Mucosa of stomach (tissue), 1 donor: ENCODE data around the gene UBA6.

Experiments
- H3K27me3 ChIP-seq: one replicate; pipeline ENCODE4 v1.7.0; 2013; ENCODE audit warnings: mild to moderate bottlenecking, low read length; ENCODE audit not compliant: control insufficient read depth, insufficient read depth
- H3K36me3 ChIP-seq: one replicate; pipeline ENCODE4 v1.7.0; 2013; ENCODE audit warnings: low read length; ENCODE audit not compliant: control insufficient read depth, insufficient read depth
- H3K4me1 ChIP-seq: one replicate; pipeline ENCODE4 v1.7.0; 2013; ENCODE audit warnings: mild to moderate bottlenecking, low read length; ENCODE audit not compliant: control insufficient read depth, insufficient read depth
- H3K4me3 ChIP-seq: one replicate; pipeline ENCODE4 v1.7.0; 2013; ENCODE audit warnings: low read length
- H3K9ac ChIP-seq: one replicate; pipeline ENCODE4 v1.7.0; 2013; ENCODE audit warnings: mild to moderate bottlenecking, low read length, moderate library complexity
- H3K9me3 ChIP-seq: one replicate; pipeline ENCODE4 v1.7.0; 2013; ENCODE audit warnings: mild to moderate bottlenecking, low read length, moderate library complexity; ENCODE audit not compliant: control insufficient read depth
- donor health status: Pancreatic carcinoma.

UBA6 gene

DNA sequence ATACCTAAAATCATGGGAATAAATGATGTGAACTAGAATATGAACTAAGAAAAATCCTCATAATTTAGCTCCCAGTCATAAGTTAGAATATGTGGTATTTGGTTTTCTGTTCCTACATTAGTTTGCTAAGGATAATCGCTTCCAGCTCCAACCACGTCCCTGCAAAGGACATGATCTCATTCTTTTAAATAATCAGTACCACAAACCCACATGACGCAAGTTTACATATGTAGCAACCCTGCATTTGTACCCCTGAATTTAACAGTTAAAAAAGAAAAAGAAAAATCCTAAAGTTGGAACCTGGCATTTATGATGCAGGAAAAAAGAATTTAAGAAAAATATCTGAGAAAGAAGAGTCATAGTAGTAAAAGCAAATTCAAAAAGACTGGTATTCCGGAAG, 13.3 kb downstream of the UBA6 start:
- no peak overlapping the region for H3K9ac ChIP-seq
- no peaks in the 10 kb centered on the region for H3K27me3 ChIP-seq
- H3K36me3 ChIP-seq, result no peaks in the 10 kb centered on the region
- H3K9me3 ChIP-seq, result no peaks in the 10 kb centered on the region
- H3K4me3 ChIP-seq, result no peak overlapping the region
- H3K4me1 ChIP-seq, result no peaks in the 10 kb centered on the region

DNA sequence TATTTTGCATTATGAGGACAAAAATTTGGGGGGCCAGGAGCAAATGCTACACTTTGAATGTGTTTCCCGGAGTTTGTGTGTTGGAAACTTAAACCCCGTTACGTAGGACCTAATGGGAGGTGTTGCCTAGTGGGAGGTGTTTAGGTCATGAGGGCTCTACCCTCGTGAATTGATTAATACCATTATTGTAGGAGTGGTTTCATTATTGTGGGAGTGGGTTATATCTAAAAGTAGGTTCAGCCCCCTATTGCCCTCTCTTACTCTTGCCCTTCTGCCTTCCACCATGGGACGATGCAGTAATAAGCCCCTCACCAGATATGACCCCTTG, 15.5 kb downstream of the UBA6 start:
- H3K27me3 ChIP-seq, result no peaks in the 10 kb centered on the region
- no peak overlapping the region for H3K4me3 ChIP-seq
- H3K4me1 ChIP-seq, result no peaks in the 10 kb centered on the region
- H3K9me3 ChIP-seq, result no peaks in the 10 kb centered on the region
- no peaks in the 10 kb centered on the region for H3K36me3 ChIP-seq
- H3K9ac ChIP-seq, result no peak overlapping the region

DNA sequence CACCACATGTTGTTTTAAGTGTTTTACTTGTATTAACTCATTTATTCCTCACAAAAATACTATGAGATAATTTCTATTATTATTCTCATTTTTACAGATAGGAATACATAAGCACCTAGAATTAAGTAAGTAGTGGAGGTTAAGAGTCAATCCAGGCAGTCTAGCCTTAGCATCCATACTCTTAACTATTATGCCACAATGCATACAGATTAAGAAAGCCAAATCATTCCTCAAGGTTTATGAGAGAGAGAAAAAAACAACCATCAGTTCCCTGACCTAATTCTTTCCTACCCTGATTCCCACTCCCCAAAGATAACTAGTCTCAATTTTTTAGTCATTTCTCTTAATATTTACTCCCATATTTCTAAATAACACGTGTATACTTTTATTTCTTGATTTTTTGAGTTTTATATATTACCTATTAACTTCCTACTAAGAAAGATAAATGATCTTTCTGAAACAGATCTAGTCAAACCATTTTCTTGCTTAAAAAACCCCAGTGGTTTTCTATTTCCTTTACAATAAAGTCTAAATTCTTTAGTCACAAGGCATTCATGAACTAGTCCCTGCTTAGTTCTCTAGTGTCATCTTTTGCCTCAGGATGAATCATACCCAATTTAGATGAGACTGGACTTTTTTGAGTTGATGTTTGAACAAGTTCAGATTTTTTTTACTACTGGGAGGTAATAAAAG, 16.0 kb downstream of the UBA6 start:
- H3K9ac ChIP-seq, result no peak overlapping the region
- no peaks in the 10 kb centered on the region for H3K36me3 ChIP-seq
- no peaks in the 10 kb centered on the region for H3K4me1 ChIP-seq
- H3K9me3 ChIP-seq, result no peaks in the 10 kb centered on the region
- H3K4me3 ChIP-seq, result no peak overlapping the region
- no peaks in the 10 kb centered on the region for H3K27me3 ChIP-seq

DNA sequence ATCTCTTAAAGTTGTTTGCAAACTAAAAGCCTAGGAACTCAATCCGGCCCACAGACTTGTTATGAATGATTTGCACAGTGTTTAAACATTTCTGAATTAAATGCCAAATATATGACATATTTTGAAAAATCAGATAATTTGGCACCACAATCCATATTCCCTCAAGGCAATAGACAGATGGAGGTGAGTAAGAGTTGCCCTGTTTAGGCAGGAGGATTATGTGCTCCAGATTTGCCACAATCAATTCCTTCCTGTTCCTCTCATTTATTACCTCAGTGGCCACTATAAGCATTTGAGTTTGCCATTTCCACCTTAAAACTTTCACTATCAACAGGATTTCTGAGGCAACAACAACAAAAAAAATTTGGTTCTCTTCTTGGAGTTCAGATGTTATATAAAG, 18.7 kb downstream of the UBA6 start:
- H3K4me1 ChIP-seq, result no peaks in the 10 kb centered on the region
- no peaks in the 10 kb centered on the region for H3K9me3 ChIP-seq
- H3K4me3 ChIP-seq, result no peak overlapping the region
- no peak overlapping the region for H3K9ac ChIP-seq
- H3K36me3 ChIP-seq, result no peaks in the 10 kb centered on the region
- no peaks in the 10 kb centered on the region for H3K27me3 ChIP-seq

DNA sequence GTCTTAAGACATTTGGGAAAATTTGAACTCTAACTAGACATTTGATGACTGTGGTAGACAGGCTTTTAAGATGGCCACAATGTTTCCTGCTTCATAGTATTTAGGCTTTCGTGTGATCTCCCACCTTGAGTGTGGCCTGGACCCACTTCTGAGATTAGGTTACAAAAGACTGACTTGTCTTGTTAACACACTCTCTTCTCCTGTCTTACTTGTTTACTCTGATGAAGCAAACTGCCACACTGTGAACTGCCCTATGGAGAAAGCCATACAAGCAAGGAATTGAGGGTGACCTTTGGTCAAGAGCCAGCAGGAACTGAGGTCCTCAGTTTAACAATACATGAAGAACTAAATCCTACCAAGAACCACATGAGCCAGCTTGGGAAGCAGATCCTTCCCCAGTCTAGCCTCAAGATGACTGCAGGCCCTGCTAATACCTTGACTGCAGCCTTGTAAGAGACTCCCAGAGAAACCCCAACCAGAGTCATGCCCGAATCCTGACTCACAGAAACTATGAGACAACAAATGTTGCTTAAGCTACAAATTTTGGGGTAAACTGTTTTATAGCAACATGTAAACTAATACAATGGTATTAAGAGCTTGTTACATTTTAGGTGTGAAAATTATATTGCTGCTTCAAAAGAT, 20.3 kb downstream of the UBA6 start:
- H3K36me3 ChIP-seq, result no peaks in the 10 kb centered on the region

DNA sequence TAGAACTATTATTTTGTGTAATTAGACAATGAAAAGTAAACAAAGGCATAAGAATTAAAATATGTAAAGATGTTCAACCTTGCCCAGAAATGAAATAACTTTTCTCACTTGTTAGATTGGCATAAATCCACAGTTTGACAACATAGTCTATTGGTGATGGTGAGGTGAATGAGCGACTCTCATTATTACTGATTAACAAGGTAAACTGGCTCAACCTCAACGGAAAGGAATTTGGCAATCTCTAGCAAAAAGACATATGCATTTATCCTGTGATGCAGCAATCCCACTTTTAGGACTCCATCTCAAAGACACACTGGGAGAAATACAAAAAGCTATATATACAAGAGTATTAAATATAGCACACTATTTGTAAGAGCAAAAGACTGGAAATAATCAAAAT, 22.3 kb downstream of the UBA6 start:
- no peaks in the 10 kb centered on the region for H3K27me3 ChIP-seq
- H3K9ac ChIP-seq, result no peak overlapping the region
- H3K4me1 ChIP-seq, result no peaks in the 10 kb centered on the region
- H3K9me3 ChIP-seq, result no peaks in the 10 kb centered on the region
- no peak overlapping the region for H3K4me3 ChIP-seq
- no peaks in the 10 kb centered on the region for H3K36me3 ChIP-seq

More for the DNA sequence above, 20.3 kb downstream of the UBA6 start:
- Histone ChIP-seq H3K4me3 (no peak overlapping the region), H3K9me3 (no peaks in the 10 kb centered on the region), H3K27me3 (no peaks in the 10 kb centered on the region), H3K4me1 (no peaks in the 10 kb centered on the region), H3K9ac (no peak overlapping the region)

DNA sequence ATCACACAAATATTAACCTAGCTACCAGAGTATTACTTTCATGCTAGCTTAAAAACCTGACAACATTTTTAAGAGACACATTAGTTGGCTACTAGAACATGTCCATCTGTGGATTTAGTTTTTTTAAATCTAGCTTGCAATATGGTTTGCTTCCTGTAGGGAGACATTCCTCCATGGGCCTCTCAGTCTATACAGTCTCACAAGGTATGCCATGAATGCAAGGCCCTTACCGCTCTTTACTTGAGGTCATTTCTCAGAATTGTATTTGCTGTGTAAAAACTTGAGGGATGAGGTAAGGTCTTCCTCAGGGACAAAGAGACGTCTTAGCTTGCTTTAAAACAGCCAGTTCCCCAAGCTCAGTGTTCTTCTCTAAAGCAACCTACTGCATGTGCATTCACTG, 26.9 kb downstream of the UBA6 start:
- no peaks in the 10 kb centered on the region for H3K27me3 ChIP-seq
- H3K4me1 ChIP-seq, result no peaks in the 10 kb centered on the region
- no peaks in the 10 kb centered on the region for H3K36me3 ChIP-seq
- H3K4me3 ChIP-seq, result no peak overlapping the region
- H3K9me3 ChIP-seq, result no peaks in the 10 kb centered on the region
- H3K9ac ChIP-seq, result no peak overlapping the region

DNA sequence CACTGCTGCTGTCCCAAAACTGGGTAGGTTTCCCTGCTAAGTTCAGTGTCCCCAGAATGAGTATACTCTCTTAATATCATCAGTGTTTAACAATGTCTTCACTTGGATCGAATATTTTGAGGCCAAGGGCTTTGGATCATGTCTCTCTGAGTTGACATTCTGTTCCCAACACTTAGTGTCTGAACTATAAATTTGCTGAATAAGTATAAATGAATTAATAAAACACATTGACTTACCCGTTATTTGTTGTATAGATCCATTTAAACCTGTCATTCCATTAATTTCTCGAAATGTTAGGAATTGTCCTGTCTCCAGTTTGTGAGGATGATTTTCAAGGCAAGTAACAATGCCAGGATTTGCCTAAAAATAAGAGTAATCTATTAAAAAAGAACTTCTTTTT, 32.6 kb downstream of the UBA6 start:
- Histone ChIP-seq H3K4me3 (no peak overlapping the region), H3K27me3 (no peaks in the 10 kb centered on the region), H3K36me3 (peaks cover 4% of the 10 kb centered on the region), H3K9ac (no peak overlapping the region), H3K4me1 (no peaks in the 10 kb centered on the region), H3K9me3 (no peaks in the 10 kb centered on the region)

DNA sequence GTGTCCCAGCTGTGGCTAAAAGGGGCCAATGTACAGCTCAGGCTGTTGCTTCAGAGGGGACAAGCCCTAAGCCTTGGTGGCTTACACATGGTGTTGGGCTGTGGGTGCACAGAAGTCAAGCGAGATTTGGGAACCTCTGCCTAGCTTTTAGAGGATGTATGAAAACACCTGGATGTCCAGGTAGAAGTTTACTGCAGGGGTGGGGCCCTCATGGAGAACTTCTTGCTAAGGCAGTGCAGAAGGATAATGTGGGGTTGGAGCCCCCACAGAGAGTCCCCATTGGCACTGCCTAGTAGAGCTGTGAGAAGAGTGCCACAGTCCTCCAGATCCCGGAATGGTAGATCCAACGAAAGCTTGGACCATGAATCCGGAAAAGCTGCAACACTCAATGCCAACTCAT, 40.5 kb downstream of the UBA6 start:
- Histone ChIP-seq H3K27me3 (no peaks in the 10 kb centered on the region), H3K4me1 (no peaks in the 10 kb centered on the region), H3K9me3 (no peaks in the 10 kb centered on the region), H3K9ac (no peak overlapping the region), H3K36me3 (peaks cover 12% of the 10 kb centered on the region), H3K4me3 (no peak overlapping the region)

DNA sequence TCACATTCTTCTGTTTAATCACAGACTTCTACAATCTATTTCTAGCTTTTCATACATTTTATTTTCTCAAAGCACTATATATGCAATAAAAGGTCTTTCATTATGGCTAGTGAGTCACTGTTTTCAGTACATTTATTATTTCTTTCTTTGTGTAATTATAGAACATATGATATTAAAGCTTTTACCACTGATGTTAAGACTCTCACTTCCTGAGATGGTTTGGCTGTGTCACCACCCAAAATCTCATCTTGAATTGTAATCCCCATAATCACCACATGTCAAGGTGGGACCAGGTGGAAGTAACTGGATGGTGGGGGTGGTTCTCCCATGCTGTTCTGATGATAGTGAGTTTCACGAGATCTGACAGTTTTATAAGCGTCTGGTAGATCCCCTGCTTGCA, 41.9 kb downstream of the UBA6 start:
- H3K36me3 ChIP-seq, result peaks cover 12% of the 10 kb centered on the region
- H3K27me3 ChIP-seq, result no peaks in the 10 kb centered on the region
- no peaks in the 10 kb centered on the region for H3K4me1 ChIP-seq
- H3K9me3 ChIP-seq, result no peaks in the 10 kb centered on the region
- H3K9ac ChIP-seq, result no peak overlapping the region
- no peak overlapping the region for H3K4me3 ChIP-seq

DNA sequence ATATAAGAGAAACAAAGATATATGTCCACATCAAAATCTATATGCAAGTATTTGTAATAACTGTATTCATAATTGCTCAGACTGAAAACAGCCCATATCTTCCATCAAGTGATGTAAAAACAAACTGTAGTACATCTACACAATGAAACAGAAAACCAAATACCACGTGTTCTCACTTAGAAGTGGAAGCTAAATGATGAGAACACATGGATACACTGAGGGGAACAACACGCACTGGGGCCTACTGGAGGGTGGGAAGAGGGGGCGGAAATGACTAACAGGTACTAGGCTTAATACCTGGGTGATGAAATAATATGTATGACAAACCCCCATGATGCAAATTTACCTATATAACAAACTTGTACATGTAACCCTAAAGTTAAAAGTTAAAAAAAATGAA, 42.7 kb downstream of the UBA6 start:
- H3K36me3 ChIP-seq, result peaks cover 12% of the 10 kb centered on the region
- no peaks in the 10 kb centered on the region for H3K9me3 ChIP-seq
- no peak overlapping the region for H3K4me3 ChIP-seq
- no peaks in the 10 kb centered on the region for H3K27me3 ChIP-seq
- H3K4me1 ChIP-seq, result no peaks in the 10 kb centered on the region
- H3K9ac ChIP-seq, result no peak overlapping the region

DNA sequence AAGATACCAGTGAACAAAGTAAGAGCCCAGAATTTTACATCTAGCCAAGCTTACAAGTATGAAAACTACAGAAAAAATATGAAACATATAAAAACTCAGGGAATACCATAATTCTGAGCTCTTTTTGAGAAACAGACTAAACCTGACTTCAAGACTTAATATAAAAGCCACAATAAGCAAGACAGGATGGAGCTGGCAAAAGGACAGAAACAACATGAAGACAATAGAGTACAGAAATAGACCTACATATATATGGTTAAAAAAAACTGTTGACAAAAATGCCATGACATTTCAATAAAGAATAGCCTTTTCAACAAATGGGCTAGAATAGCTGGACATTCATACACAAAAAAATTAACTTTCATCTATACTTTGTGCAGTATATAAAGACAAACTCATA, 49.4 kb downstream of the UBA6 start:
- no peaks in the 10 kb centered on the region for H3K4me1 ChIP-seq
- H3K9ac ChIP-seq, result no peak overlapping the region
- no peaks in the 10 kb centered on the region for H3K36me3 ChIP-seq
- no peak overlapping the region for H3K4me3 ChIP-seq
- no peaks in the 10 kb centered on the region for H3K9me3 ChIP-seq
- H3K27me3 ChIP-seq, result no peaks in the 10 kb centered on the region

DNA sequence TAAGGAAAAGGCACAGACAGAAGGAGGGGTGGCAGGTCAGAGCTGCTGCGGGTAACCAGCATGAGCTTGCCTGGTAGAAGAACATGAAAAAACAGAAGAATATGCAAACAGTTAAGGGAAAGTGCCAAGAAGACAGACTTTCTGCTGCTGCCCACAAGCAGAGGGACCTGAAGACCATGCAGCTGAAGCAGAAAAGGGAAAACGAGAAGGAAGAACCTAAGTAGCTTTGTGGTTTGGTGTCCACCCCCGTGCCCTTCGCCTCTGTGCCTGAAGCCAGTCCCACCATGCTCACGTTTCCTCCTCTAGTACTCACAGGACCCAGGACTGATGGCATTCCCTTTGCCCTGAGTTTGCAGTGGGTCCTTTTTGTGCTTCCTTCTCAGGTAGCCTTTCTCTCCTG, 62.8 kb downstream of the UBA6 start:
- Histone ChIP-seq H3K9me3 (no peaks in the 10 kb centered on the region), H3K9ac (no peak overlapping the region), H3K4me3 (no peak overlapping the region), H3K36me3 (no peaks in the 10 kb centered on the region), H3K27me3 (no peaks in the 10 kb centered on the region), H3K4me1 (no peaks in the 10 kb centered on the region)
